ENCODE results near the gene C15orf39.

The C15orf39 gene

DNA sequence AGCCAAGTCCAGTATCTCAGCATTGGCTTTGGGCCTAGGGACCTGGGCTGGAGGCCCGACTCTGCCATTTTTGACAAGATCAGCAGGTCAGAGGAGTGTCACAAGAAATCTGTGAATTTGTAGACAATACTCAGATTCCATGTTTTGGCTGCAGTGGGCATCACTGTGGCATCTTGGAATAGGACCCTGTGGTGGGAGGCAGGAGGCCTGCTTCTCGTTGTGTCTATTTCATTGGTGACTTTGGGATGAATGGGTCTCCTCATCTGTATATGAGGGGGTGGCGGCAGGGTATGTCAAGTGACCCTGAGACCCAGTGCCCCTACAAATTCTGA lies 3.3 kb downstream of the C15orf39 start:
- DNase-seq (ENCODE audit: low spot score) = no peak
- TF ChIP-seq, protein P1, sequence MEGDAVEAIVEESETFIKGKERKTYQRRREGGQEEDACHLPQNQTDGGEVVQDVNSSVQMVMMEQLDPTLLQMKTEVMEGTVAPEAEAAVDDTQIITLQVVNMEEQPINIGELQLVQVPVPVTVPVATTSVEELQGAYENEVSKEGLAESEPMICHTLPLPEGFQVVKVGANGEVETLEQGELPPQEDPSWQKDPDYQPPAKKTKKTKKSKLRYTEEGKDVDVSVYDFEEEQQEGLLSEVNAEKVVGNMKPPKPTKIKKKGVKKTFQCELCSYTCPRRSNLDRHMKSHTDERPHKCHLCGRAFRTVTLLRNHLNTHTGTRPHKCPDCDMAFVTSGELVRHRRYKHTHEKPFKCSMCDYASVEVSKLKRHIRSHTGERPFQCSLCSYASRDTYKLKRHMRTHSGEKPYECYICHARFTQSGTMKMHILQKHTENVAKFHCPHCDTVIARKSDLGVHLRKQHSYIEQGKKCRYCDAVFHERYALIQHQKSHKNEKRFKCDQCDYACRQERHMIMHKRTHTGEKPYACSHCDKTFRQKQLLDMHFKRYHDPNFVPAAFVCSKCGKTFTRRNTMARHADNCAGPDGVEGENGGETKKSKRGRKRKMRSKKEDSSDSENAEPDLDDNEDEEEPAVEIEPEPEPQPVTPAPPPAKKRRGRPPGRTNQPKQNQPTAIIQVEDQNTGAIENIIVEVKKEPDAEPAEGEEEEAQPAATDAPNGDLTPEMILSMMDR (IDR thresholded peaks at IDR 0.05; ENCODE audit: extremely low read depth, missing control alignments) = no peak

DNA sequence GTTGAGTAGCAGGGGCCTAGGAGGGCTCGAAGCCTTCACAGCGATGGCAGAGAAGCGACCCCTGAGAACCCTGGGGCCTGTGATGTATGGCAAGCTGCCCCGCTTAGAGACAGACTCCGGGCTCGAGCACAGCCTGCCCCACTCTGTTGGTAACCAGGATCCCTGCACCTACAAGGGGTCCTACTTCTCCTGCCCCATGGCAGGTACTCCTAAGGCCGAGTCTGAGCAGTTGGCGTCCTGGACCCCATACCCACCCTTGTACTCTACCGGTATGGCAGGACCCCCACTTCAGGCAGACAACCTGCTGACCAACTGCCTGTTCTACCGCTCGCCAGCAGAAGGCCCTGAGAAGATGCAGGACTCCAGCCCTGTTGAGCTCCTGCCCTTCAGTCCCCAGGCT lies 4.3 kb downstream of the C15orf39 start:
- TF ChIP-seq, protein P1 (IDR thresholded peaks at IDR 0.05; ENCODE audit: extremely low read depth, missing control alignments) = no peak
- DNase-seq (ENCODE audit: low spot score) = no peak

DNA sequence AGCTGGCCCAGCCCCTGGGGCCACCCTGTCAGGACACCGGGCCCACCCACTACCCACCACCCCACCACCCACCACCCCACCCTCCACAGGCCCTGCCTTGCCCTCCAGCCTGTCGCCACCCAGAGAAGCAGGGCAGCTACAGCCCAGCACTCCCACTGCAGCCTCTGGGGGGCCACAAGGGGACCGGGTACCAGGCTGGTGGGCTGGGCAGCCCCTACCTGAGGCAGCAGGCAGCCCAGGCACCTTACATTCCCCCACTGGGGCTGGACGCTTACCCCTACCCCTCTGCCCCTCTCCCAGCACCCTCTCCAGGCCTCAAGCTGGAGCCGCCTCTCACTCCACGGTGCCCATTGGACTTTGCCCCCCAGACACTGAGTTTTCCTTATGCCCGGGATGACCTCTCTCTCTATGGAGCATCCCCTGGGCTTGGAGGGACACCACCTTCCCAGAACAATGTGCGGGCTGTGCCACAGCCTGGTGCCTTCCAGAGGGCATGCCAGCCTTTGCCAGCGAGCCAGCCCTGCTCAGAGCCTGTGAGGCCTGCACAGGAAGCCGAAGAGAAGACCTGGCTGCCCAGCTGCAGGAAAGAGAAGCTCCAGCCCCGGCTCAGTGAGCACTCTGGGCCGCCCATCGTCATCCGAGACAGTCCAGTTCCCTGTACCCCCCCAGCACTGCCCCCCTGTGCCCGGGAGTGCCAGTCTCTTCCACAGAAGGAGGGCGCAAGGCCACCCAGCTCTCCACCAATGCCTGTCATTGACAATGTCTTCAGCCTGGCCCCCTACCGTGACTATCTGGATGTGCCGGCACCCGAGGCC lies 5.3 kb downstream of the C15orf39 start:
- TF ChIP-seq, protein P1 (IDR thresholded peaks at IDR 0.05; ENCODE audit: extremely low read depth, missing control alignments) = no peak
- no peak for DNase-seq (ENCODE audit: low spot score)

DNA sequence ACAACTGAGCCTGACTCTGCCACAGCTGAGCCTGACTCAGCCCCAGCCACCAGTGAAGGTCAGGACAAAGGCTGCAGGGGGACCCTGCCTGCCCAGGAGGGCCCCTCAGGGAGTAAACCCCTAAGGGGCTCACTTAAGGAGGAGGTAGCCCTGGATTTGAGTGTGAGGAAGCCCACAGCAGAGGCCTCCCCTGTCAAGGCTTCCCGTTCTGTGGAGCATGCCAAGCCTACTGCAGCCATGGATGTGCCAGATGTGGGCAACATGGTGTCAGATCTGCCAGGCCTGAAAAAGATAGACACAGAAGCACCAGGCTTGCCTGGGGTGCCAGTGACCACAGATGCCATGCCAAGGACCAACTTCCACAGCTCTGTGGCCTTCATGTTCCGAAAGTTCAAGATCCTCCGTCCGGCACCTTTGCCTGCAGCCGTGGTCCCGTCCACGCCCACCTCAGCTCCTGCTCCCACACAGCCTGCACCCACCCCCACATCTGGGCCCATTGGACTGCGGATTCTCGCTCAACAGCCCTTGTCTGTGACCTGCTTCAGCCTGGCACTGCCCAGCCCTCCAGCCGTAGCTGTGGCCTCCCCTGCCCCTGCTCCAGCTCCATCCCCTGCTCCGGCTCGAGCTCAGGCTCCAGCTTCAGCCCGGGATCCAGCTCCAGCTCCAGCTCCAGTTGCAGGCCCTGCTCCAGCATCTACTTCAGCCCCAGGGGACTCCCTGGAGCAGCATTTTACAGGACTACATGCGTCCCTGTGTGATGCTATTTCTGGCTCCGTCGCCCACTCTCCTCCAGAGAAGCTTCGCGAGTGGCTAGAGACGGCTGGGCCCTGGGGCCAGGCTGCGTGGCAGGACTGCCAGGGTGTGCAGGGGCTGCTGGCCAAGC lies 6.2 kb downstream of the C15orf39 start:
- no peak for DNase-seq (ENCODE audit: low spot score)
- TF ChIP-seq, protein P1 (IDR thresholded peaks at IDR 0.05; ENCODE audit: extremely low read depth, missing control alignments) = no peak

DNA sequence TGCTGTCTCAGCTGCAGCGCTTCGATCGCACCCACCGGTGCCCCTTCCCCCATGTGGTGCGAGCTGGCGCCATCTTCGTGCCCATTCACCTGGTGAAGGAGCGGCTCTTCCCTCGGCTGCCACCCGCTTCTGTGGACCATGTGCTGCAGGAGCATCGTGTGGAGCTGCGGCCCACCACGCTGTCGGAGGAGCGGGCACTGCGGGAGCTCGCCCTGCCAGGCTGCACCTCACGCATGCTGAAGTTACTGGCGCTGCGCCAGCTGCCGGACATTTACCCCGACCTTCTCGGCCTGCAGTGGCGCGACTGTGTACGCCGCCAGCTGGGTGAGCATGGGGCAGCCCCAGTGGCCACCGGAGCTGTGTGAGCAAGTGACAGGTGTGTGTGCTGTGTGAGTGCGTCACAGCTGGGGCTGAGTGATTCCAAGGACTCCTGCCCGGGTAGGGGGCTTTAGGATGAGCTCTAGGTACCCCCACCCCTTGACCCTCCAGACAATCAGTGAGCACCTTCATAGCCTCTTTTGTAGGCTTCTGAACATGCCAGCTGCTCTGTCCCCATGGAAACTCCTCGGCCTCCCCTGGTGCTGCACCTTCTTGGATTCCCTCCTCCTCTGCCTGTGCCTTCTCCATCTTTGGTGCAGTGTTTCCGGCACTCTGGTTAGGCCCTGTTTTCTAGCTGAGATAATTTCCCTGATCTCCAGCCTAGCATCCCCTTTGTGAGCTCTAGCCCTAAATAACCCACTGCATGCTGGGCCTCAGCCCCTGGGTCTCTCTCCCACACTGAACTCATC lies 7.0 kb downstream of the C15orf39 start:
- no peak for DNase-seq (ENCODE audit: low spot score)
- TF ChIP-seq, protein P1 (IDR thresholded peaks at IDR 0.05; ENCODE audit: extremely low read depth, missing control alignments) = no peak

DNA sequence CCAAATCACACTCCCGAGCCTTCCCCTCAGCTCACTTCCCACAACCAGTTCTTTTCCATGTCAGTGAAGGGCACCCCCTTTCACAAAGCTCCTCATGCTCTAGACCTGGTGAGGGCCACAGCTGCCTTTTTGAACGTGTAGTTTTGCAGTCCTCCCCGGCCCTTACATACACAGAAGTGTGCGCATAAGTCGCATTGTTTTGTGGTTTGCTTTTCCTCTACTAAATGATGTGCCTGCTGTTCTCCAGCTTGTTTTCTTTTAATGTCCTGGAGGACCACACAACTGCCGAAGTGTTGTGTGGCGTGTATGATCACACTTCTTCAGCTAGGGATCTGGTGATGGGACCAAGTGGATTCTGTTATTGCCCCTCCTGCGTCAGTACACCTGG lies 7.6 kb downstream of the C15orf39 start:
- no peak for DNase-seq (ENCODE audit: low spot score)
- TF ChIP-seq, protein P1 (IDR thresholded peaks at IDR 0.05; ENCODE audit: extremely low read depth, missing control alignments) = no peak

Data from GM20000 (cell line).